MCF 10A (cell line): ENCODE data around the gene RNGTT. TPM values are rescaled to one million over a fixed set of nuclear protein-coding genes. Genes with fewer than 3 reads are reported as not detected.
A peak's percentile ranks its signal among the peaks of the same experiment; 100 is the strongest.

Experiments used
- BruUV-seq: library from RNA; stranded (reverse); fragments of 400-500 nt; replicated peaks from 2 replicates; lab custom pipeline; 2021; lab: Mats Ljungman, UMichigan
- CTCF ChIA-PET: fragments of 300-600 bp; sonication (Branson Sonifier 250); formaldehyde crosslinking; extraction: SDS; loops from one replicate; lab custom pipeline; 2021; ENCODE audit warnings: antibody characterized with exemption, inconsistent platforms; lab: Yijun Ruan, JAX
- POLR2A ChIA-PET: fragments of 300-600, 350-650 bp; sonication (Branson Sonifier 250); formaldehyde crosslinking; extraction: SDS; loops from one replicate; lab custom pipeline; 2020; ENCODE audit warnings: antibody characterized with exemption, inconsistent platforms; lab: Yijun Ruan, JAX
- DNase-seq: peaks from one replicate; pipeline ENCODE4 v3.0.0-alpha.2; 2018; ENCODE audit not compliant: unreplicated experiment
- H3K27ac Mint-ChIP-seq: one replicate; pipeline ENCODE4 v1.8.0; 2022; ENCODE audit warnings: mild to moderate bottlenecking, low read depth, mixed read lengths; ENCODE audit not compliant: unreplicated experiment
- H3K27me3 Mint-ChIP-seq: one replicate; pipeline ENCODE4 v1.8.0; 2022; ENCODE audit warnings: mixed read lengths; ENCODE audit not compliant: insufficient read depth, unreplicated experiment
- H3K36me3 Mint-ChIP-seq: one replicate; pipeline ENCODE4 v1.8.0; 2022; ENCODE audit warnings: mild to moderate bottlenecking, moderate library complexity, mixed read lengths; ENCODE audit not compliant: insufficient read depth, unreplicated experiment
- H3K4me1 Mint-ChIP-seq: one replicate; pipeline ENCODE4 v1.8.0; 2022; ENCODE audit warnings: mixed read lengths; ENCODE audit not compliant: insufficient read depth, unreplicated experiment
- H3K4me3 Mint-ChIP-seq: one replicate; pipeline ENCODE4 v1.8.0; 2022; ENCODE audit warnings: mild to moderate bottlenecking, moderate library complexity, mixed read lengths; ENCODE audit not compliant: unreplicated experiment
- H3K9me3 Mint-ChIP-seq: one replicate; pipeline ENCODE4 v1.8.0; 2022; ENCODE audit warnings: mixed read lengths; ENCODE audit not compliant: unreplicated experiment
- intact Hi-C: fragments of 100-400 bp; cut with micrococcal nuclease; formaldehyde crosslinking; loops from 2 replicates; pipeline ENCODE4 v1.14.1; 2022
- total RNA-seq: library from RNA; stranded (reverse); gene quantifications from 2 replicates; pipeline ENCODE4 v1.2.3, GENCODE V29; 2022
- TF ChIP-seq, protein P1 (sequence below): fragments of 200-600 bp; IDR thresholded peaks from one replicate; pipeline ENCODE4 v1.8.0; 2022; ENCODE audit warnings: antibody characterized with exemption, mild to moderate bottlenecking; ENCODE audit not compliant: unreplicated experiment

RNGTT gene
- total RNA-seq, 1 experiment from 2014 or later, result 14.6 TPM

DNA sequence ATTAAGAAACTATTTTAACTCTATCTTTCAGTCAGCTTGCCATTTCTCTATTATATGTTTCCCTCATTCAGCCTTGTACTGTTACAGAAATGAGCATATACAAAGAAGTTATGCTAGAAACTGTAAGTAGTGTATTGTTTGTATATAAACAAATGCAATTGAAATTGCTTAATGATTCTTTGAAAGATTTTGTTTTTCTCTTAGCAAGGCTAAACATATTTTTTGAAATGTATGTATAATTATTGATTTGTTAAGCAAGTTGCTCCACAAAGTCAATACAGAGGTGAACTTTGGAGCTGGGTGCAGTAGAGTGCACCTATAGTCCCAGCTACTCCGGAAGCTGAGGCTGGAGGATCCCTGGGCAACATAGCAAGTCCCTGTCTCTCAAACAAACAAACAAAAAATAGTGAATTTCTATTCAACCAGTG lies 253.6 kb downstream of the RNGTT start:
- no peak overlapping the region for H3K4me3 Mint-ChIP-seq
- H3K4me1 Mint-ChIP-seq, result no peaks in the 10 kb centered on the region
- intact Hi-C loops, result no loop called here
- ChIA-PET POLR2A (no interaction called here), CTCF (no interaction called here)
- H3K27ac Mint-ChIP-seq, result no peak overlapping the region
- H3K27me3 Mint-ChIP-seq, result no peaks in the 10 kb centered on the region
- H3K9me3 Mint-ChIP-seq, result no peaks in the 10 kb centered on the region
- BruUV-seq, result no TSS peak
- TF ChIP-seq, protein P1, sequence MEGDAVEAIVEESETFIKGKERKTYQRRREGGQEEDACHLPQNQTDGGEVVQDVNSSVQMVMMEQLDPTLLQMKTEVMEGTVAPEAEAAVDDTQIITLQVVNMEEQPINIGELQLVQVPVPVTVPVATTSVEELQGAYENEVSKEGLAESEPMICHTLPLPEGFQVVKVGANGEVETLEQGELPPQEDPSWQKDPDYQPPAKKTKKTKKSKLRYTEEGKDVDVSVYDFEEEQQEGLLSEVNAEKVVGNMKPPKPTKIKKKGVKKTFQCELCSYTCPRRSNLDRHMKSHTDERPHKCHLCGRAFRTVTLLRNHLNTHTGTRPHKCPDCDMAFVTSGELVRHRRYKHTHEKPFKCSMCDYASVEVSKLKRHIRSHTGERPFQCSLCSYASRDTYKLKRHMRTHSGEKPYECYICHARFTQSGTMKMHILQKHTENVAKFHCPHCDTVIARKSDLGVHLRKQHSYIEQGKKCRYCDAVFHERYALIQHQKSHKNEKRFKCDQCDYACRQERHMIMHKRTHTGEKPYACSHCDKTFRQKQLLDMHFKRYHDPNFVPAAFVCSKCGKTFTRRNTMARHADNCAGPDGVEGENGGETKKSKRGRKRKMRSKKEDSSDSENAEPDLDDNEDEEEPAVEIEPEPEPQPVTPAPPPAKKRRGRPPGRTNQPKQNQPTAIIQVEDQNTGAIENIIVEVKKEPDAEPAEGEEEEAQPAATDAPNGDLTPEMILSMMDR, result no peak
- DNase-seq, result no peak
- H3K36me3 Mint-ChIP-seq, result no peaks in the 10 kb centered on the region

DNA sequence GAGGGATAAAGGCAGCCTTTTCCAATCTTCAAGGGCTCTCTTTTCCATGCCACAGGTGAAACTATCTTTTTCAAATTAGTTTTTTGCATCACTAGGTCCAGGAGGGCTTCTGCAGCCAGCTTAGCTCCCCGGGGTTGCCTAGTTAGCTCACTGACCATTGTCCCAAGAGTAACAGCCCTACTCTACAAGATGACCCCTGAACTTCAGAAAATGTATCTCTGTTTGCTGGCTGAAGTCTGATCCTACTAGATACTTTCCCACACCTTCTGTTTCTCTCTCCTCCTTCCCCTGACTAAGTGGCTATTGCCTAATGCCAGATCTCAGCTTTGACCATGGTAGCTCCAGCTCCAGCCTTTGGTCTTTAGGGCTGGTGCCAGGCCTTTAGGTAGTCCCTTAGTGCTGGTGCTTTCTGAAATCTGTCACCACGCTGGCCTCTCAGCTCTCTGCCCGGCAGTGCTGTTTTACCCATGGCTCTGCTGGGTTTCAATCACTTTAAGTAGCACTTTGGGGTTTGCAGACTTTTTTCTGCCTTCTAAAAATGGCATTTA lies 255.1 kb downstream of the RNGTT start:
- H3K27me3 Mint-ChIP-seq, result no peaks in the 10 kb centered on the region
- TF ChIP-seq, protein P1, result no peak
- no peak overlapping the region for H3K27ac Mint-ChIP-seq

DNA sequence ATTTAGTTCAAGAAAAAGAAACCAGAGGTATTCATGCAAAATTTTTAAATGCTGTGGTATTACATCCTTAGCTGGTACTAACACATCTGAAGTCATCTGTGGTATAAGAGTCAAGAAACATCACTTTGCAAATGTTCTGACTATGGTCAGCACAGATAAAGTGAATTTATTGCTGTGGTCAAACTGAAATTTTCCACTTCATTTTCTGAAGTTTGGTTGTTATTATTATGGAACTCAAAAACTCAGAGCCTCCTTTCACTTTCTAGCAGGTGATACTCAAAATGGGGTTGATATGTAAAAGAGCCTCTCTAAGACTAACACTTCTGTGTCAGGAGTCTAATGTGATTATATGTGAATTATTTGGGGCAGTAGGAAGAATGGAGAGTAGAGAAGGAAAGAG lies 257.8 kb downstream of the RNGTT start:
- ChIA-PET POLR2A (no interaction called here), CTCF (no interaction called here)
- Mint-ChIP-seq H3K36me3 (no peaks in the 10 kb centered on the region), H3K4me1 (no peaks in the 10 kb centered on the region), H3K4me3 (no peak overlapping the region), H3K27me3 (no peaks in the 10 kb centered on the region), H3K9me3 (no peaks in the 10 kb centered on the region), H3K27ac (no peak overlapping the region)
- no peak for DNase-seq
- no TSS peak for BruUV-seq
- intact Hi-C loops, result no loop called here
- TF ChIP-seq, protein P1, result no peak

More for the DNA sequence above, 255.1 kb downstream of the RNGTT start:
- Mint-ChIP-seq H3K4me1 (no peaks in the 10 kb centered on the region), H3K4me3 (no peak overlapping the region), H3K36me3 (no peaks in the 10 kb centered on the region), H3K9me3 (no peaks in the 10 kb centered on the region)
- BruUV-seq, result no TSS peak
- peak; percentile 20 for DNase-seq
- POLR2A ChIA-PET, result no interaction called here
- intact Hi-C loops, result no loop called here
- CTCF ChIA-PET, result interaction anchor here (0.5 kb wide), 1 partner anchor 324 kb away, joined by 3 read pairs; no protein-coding TSS in a partner anchor

DNA sequence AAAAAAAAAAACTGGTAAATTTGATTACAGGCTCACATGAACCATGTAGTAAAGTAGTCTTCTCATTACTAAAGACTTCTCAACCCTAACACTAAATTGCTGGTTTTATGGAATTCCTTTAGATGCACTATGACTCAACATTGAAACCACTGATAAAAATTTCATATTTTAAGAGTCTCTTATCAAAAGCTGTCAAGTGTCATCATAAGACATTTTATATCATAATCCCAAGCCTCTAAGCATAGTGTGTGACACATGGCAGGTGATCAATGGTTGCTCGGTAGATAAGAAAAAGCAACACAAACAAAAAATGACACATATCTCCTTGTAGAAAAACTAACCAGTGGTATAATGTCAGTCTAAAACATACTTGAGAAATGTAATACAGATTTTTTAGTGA lies 258.4 kb downstream of the RNGTT start:
- H3K27me3 Mint-ChIP-seq, result no peaks in the 10 kb centered on the region
- H3K4me3 Mint-ChIP-seq, result no peak overlapping the region
- intact Hi-C loops, result no loop called here
- ChIA-PET POLR2A (no interaction called here), CTCF (no interaction called here)
- BruUV-seq, result no TSS peak
- DNase-seq, result no peak
- H3K4me1 Mint-ChIP-seq, result no peaks in the 10 kb centered on the region
- no peaks in the 10 kb centered on the region for H3K9me3 Mint-ChIP-seq
- no peaks in the 10 kb centered on the region for H3K36me3 Mint-ChIP-seq
- no peak overlapping the region for H3K27ac Mint-ChIP-seq
- TF ChIP-seq, protein P1, result no peak
